A673 (cell line): ENCODE results near the gene RNF220. TPM values are rescaled to one million over a fixed set of nuclear protein-coding genes. Genes with fewer than 3 reads are reported as not detected.

Experiments
- BruUV-seq: library from RNA; stranded (reverse); fragments of 400-500 nt; replicated peaks from 2 replicates; lab custom pipeline; 2021; lab: Mats Ljungman, UMichigan
- CTCF ChIA-PET: fragments of 300-600 bp; sonication (Branson Sonifier 250); formaldehyde crosslinking; loops from one replicate; lab custom pipeline; 2022; ENCODE audit warnings: antibody characterized with exemption; lab: Charles Lee
- POLR2A ChIA-PET: fragments of 300-600 bp; sonication (Branson Sonifier 250); formaldehyde crosslinking; loops from one replicate; lab custom pipeline; 2022; ENCODE audit warnings: antibody characterized with exemption; ENCODE audit not compliant: low non-redundant PET; lab: Charles Lee
- DNase-seq: peaks from one replicate; pipeline ENCODE4 v3.0.0-alpha.2; 2015; ENCODE audit warnings: low spot score
- H3K27ac ChIP-seq: fragments of 200-600 bp; sonication (generic); 2 replicates; pipeline ENCODE4 v1.5.1; 2016; ENCODE audit warnings: mixed run types, low read depth, mild to moderate bottlenecking, mixed read lengths, antibody characterized with exemption, low read length; ENCODE audit not compliant: poor library complexity, severe bottlenecking
- H3K27me3 ChIP-seq: fragments of 200-600 bp; sonication (generic); replicated peaks from 2 replicates; pipeline ENCODE4 v1.6.1; 2017; ENCODE audit warnings: mixed run types, low read depth, mild to moderate bottlenecking, mixed read lengths, antibody characterized with exemption, low read length; ENCODE audit not compliant: insufficient read depth, poor library complexity
- H3K36me3 ChIP-seq: fragments of 200-600 bp; sonication (generic); 2 replicates; pipeline ENCODE4 v1.6.1; 2016; ENCODE audit warnings: mixed run types, mild to moderate bottlenecking, mixed read lengths, antibody characterized with exemption, low read length; ENCODE audit not compliant: insufficient read depth, poor library complexity, severe bottlenecking
- H3K4me1 ChIP-seq: fragments of 200-600 bp; sonication (generic); 2 replicates; pipeline ENCODE4 v1.6.1; 2017; ENCODE audit warnings: mixed run types, mild to moderate bottlenecking, mixed read lengths, antibody characterized with exemption, low read length; ENCODE audit not compliant: insufficient read depth, poor library complexity, severe bottlenecking
- H3K4me3 ChIP-seq: fragments of 200-600 bp; sonication (generic); 2 replicates; pipeline ENCODE4 v1.5.1; 2016; ENCODE audit warnings: low read depth, mixed run types, mild to moderate bottlenecking, mixed read lengths, low read length; ENCODE audit not compliant: poor library complexity, severe bottlenecking
- H3K9me3 ChIP-seq: fragments of 200-600 bp; sonication (generic); 2 replicates; pipeline ENCODE4 v1.6.1; 2016; ENCODE audit warnings: mixed run types, low read depth, mild to moderate bottlenecking, mixed read lengths, antibody characterized with exemption, low read length; ENCODE audit not compliant: poor library complexity, severe bottlenecking
- EZH2 ChIP-seq: fragments of 200-600 bp; sonication (generic); IDR thresholded peaks from 2 replicates; pipeline ENCODE4 v1.6.1; 2017; ENCODE audit warnings: borderline replicate concordance, low read depth, mild to moderate bottlenecking, mixed read lengths, antibody characterized with exemption, low read length; ENCODE audit not compliant: poor library complexity, severe bottlenecking
- intact Hi-C: fragments of 100-400 bp; cut with micrococcal nuclease; formaldehyde crosslinking; loops from one replicate; pipeline ENCODE4 v1.10.0; 2022; ENCODE audit not compliant: unreplicated experiment
- total RNA-seq: library from RNA; stranded (reverse); gene quantifications from 2 replicates; pipeline ENCODE4 v1.2.3, GENCODE V29; 2021
- TF ChIP-seq, protein P1 (sequence below): fragments of 300-800, 200-600 bp; sonication (generic); conservative IDR thresholded peaks from 2 replicates; pipeline ENCODE4 v1.5.1; 2017; ENCODE audit warnings: low read depth, mild to moderate bottlenecking, antibody characterized with exemption, low read length, moderate library complexity, mixed read lengths

The RNF220 gene
- total RNA-seq, 1 experiment from 2014 or later, result 80.6 TPM

DNA sequence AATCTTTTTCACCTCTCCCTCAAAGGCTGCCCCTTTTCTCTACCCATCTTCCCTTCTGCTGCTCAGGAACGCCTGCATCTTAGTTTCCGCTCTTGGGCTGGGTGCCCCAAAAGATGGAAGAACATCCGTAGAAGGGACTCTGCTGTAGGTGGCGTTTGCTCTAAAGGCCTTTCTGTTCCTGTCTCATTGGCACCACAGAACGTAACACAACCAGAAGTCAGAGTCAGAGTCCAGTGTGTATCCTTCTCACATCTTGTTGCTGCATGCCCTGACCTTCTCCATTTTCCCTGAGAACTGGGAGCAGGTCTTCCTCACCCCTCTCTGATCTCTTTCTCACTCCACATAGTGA is 103.3 kb downstream of the RNF220 start:
- BruUV-seq, result no TSS peak
- no peaks in the 10 kb centered on the region for H3K27me3 ChIP-seq
- no peak for DNase-seq
- intact Hi-C loops, result no loop called here
- CTCF ChIA-PET, result no interaction called here
- no peaks in the 10 kb centered on the region for H3K4me1 ChIP-seq
- TF ChIP-seq, protein P1, sequence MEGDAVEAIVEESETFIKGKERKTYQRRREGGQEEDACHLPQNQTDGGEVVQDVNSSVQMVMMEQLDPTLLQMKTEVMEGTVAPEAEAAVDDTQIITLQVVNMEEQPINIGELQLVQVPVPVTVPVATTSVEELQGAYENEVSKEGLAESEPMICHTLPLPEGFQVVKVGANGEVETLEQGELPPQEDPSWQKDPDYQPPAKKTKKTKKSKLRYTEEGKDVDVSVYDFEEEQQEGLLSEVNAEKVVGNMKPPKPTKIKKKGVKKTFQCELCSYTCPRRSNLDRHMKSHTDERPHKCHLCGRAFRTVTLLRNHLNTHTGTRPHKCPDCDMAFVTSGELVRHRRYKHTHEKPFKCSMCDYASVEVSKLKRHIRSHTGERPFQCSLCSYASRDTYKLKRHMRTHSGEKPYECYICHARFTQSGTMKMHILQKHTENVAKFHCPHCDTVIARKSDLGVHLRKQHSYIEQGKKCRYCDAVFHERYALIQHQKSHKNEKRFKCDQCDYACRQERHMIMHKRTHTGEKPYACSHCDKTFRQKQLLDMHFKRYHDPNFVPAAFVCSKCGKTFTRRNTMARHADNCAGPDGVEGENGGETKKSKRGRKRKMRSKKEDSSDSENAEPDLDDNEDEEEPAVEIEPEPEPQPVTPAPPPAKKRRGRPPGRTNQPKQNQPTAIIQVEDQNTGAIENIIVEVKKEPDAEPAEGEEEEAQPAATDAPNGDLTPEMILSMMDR, result no peak
- no peak for TF ChIP-seq EZH2
- H3K4me3 ChIP-seq, result no peak overlapping the region
- H3K27ac ChIP-seq, result no peak overlapping the region
- no peaks in the 10 kb centered on the region for H3K36me3 ChIP-seq
- no peaks in the 10 kb centered on the region for H3K9me3 ChIP-seq
- POLR2A ChIA-PET, result no interaction called here

DNA sequence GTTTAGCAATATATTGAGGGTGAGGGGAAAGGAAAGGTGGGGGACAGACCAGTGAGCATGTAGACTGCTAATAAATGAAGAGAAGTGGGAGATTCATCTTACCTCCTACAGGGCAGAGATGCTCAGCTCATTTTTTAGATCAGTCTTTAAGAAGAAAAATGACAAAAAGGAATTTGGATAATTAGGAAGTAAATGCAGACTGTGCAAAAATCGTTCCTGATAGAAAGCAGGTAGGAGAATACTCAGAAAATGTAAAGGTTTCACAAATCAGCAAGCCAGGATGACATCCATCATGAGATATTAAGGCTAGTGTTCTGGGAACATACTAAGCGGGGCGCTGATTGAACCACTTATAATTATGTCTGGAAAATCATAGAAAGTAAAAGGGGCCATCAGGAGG is 106.3 kb downstream of the RNF220 start:
- no peaks in the 10 kb centered on the region for H3K9me3 ChIP-seq
- H3K27ac ChIP-seq, result no peak overlapping the region
- H3K27me3 ChIP-seq, result no peaks in the 10 kb centered on the region
- BruUV-seq, result no TSS peak
- intact Hi-C loops, result no loop called here
- no peak overlapping the region for H3K4me3 ChIP-seq
- no peak for DNase-seq
- H3K4me1 ChIP-seq, result no peaks in the 10 kb centered on the region
- ChIA-PET POLR2A (no interaction called here), CTCF (no interaction called here)
- TF ChIP-seq, protein P1, result no peak
- no peak for TF ChIP-seq EZH2
- no peaks in the 10 kb centered on the region for H3K36me3 ChIP-seq

DNA sequence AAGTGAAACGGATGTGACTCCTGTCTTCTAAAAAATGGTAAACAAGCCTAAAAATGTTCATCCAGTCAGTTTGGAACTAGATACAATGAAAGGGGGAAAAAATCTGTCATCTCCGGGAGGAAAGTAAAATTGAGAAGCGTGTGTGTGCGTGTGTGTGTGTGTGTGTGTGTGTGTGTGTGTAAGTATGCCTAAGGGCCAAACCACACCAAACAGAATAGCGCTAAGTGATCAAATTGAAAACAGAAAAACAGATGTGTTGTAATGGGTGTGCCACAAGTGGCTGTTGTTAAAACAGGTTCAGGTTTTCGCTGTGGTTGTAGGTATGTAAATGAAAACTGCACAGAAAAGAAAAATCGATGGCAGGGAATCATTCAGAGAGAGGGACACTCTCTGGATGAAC is 106.7 kb downstream of the RNF220 start:
- no peaks in the 10 kb centered on the region for H3K36me3 ChIP-seq
- H3K4me1 ChIP-seq, result no peaks in the 10 kb centered on the region
- TF ChIP-seq EZH2, result no peak
- TF ChIP-seq, protein P1, result no peak
- no peak overlapping the region for H3K4me3 ChIP-seq
- no peaks in the 10 kb centered on the region for H3K9me3 ChIP-seq
- intact Hi-C loops, result no loop called here
- no peak for DNase-seq
- H3K27ac ChIP-seq, result no peak overlapping the region
- BruUV-seq, result no TSS peak
- ChIA-PET CTCF (no interaction called here), POLR2A (no interaction called here)
- H3K27me3 ChIP-seq, result no peaks in the 10 kb centered on the region
